ENCODE data around the gene DMD.

DMD gene

GRCh38 chrX:31563792-31564191 is 1647.6 kb downstream of the DMD start:
- DNase-seq: no peak

- DNase-seq: no peak
Observed at GRCh38 chrX:31555506-31555905, 1655.8 kb downstream of the DMD start.

GRCh38 chrX:31551913-31552312 is 1659.4 kb downstream of the DMD start:
- DNase-seq: no peak

- no peak for DNase-seq
Observed at GRCh38 chrX:31550158-31550557, 1661.2 kb downstream of the DMD start.

GRCh38 chrX:31547816-31548215 is 1663.5 kb downstream of the DMD start:
- no peak for DNase-seq

GRCh38 chrX:31547416-31547815 is 1663.9 kb downstream of the DMD start:
- DNase-seq: no peak

GRCh38 chrX:31546126-31546525 is 1665.2 kb downstream of the DMD start:
- DNase-seq: no peak

GRCh38 chrX:31545726-31546125 is 1665.6 kb downstream of the DMD start:
- DNase-seq: no peak

GRCh38 chrX:31545191-31545590 is 1666.2 kb downstream of the DMD start:
- DNase-seq: no peak

GRCh38 chrX:31543634-31544033 is 1667.7 kb downstream of the DMD start:
- no peak for DNase-seq

GRCh38 chrX:31542566-31542965 is 1668.8 kb downstream of the DMD start:
- no peak for DNase-seq

GRCh38 chrX:31540313-31540712 is 1671.0 kb downstream of the DMD start:
- DNase-seq: no peak

- DNase-seq: no peak
Observed at GRCh38 chrX:31527455-31528126, 1683.8 kb downstream of the DMD start.

- no peak for DNase-seq
Observed at GRCh38 chrX:31523884-31524536, 1687.3 kb downstream of the DMD start.

GRCh38 chrX:31522760-31523159 is 1688.6 kb downstream of the DMD start:
- no peak for DNase-seq

- DNase-seq: no peak
Observed at GRCh38 chrX:31521941-31522340, 1689.4 kb downstream of the DMD start.

GRCh38 chrX:31516527-31516926 is 1694.8 kb downstream of the DMD start:
- no peak for DNase-seq

- no peak for DNase-seq
Observed at GRCh38 chrX:31508338-31508737, 1703.0 kb downstream of the DMD start.

GRCh38 chrX:31506928-31507327 is 1704.4 kb downstream of the DMD start:
- DNase-seq: no peak

- no peak for DNase-seq
Observed at GRCh38 chrX:31506360-31506759, 1705.0 kb downstream of the DMD start.

- DNase-seq: no peak
Observed at GRCh38 chrX:31500921-31501320, 1710.4 kb downstream of the DMD start.

- DNase-seq: no peak
Observed at GRCh38 chrX:31499109-31499508, 1712.2 kb downstream of the DMD start.

- no peak for DNase-seq
Observed at GRCh38 chrX:31497086-31497485, 1714.3 kb downstream of the DMD start.

- DNase-seq: no peak
Observed at GRCh38 chrX:31487951-31488350, 1723.4 kb downstream of the DMD start.

GRCh38 chrX:31483336-31483735 is 1728.0 kb downstream of the DMD start:
- no peak for DNase-seq
